GM21367 (cell line): ENCODE measurements around the gene KRTAP12-2.
"Not testable (repeated sequence)": the region's sequence is repeated elsewhere in the genome, so short reads cannot be mapped to it uniquely, and the experiment has no call there.

Experiments
- ATAC-seq: cut with Tn5 transposase; IDR thresholded peaks from one replicate; pipeline ENCODE4 v1.9.1; 2021; ENCODE audit not compliant: unreplicated experiment

The KRTAP12-2 gene

GRCh38 chr21:44653656-44654575 lies 12.8 kb downstream of the KRTAP12-2 start:
- ATAC-seq = no peak

GRCh38 chr21:44653123-44653522 lies 13.6 kb downstream of the KRTAP12-2 start:
- ATAC-seq = no peak

- no peak for ATAC-seq
Measured at GRCh38 chr21:44650973-44651675, 15.6 kb downstream of the KRTAP12-2 start.

GRCh38 chr21:44650265-44650972 lies 16.3 kb downstream of the KRTAP12-2 start:
- ATAC-seq = no peak

GRCh38 chr21:44649521-44650100 lies 17.1 kb downstream of the KRTAP12-2 start:
- no peak for ATAC-seq

GRCh38 chr21:44648557-44649311 lies 18.0 kb downstream of the KRTAP12-2 start:
- ATAC-seq = no peak

GRCh38 chr21:44647222-44647552 lies 19.5 kb downstream of the KRTAP12-2 start:
- no peak for ATAC-seq

GRCh38 chr21:44646366-44647221 lies 20.1 kb downstream of the KRTAP12-2 start, which contains the start of gene KRTAP10-11:
KRTAP10-11 (plus strand) TSS chr21:44646414; CDS start chr21:44646459, 45 bp downstream.
- not testable (repeated sequence) for ATAC-seq

- no peak for ATAC-seq
Measured at GRCh38 chr21:44644878-44645277, 21.8 kb downstream of the KRTAP12-2 start.

- ATAC-seq = no peak
Measured at GRCh38 chr21:44643741-44644310, 22.9 kb downstream of the KRTAP12-2 start.

GRCh38 chr21:44640761-44641160 lies 26.0 kb downstream of the KRTAP12-2 start:
- no peak for ATAC-seq

GRCh38 chr21:44639331-44639655 lies 27.4 kb downstream of the KRTAP12-2 start:
- no peak for ATAC-seq

GRCh38 chr21:44638506-44639330 lies 28.0 kb downstream of the KRTAP12-2 start:
- not testable (repeated sequence) for ATAC-seq

GRCh38 chr21:44637851-44638348 lies 28.8 kb downstream of the KRTAP12-2 start:
- not testable (repeated sequence) for ATAC-seq

- no peak for ATAC-seq
Measured at GRCh38 chr21:44637018-44637850, 29.5 kb downstream of the KRTAP12-2 start, which contains the start of gene KRTAP10-10. KRTAP10-10 (plus strand) TSS chr21:44637356; CDS start chr21:44637418, 62 bp downstream.

GRCh38 chr21:44636209-44637017 lies 30.3 kb downstream of the KRTAP12-2 start:
- ATAC-seq = no peak
